ENCODE data around the gene SPINT2.
"Not testable (repeated sequence)": the region's sequence is repeated elsewhere in the genome, so short reads cannot be mapped to it uniquely, and the experiment has no call there.

SPINT2 gene

DNA sequence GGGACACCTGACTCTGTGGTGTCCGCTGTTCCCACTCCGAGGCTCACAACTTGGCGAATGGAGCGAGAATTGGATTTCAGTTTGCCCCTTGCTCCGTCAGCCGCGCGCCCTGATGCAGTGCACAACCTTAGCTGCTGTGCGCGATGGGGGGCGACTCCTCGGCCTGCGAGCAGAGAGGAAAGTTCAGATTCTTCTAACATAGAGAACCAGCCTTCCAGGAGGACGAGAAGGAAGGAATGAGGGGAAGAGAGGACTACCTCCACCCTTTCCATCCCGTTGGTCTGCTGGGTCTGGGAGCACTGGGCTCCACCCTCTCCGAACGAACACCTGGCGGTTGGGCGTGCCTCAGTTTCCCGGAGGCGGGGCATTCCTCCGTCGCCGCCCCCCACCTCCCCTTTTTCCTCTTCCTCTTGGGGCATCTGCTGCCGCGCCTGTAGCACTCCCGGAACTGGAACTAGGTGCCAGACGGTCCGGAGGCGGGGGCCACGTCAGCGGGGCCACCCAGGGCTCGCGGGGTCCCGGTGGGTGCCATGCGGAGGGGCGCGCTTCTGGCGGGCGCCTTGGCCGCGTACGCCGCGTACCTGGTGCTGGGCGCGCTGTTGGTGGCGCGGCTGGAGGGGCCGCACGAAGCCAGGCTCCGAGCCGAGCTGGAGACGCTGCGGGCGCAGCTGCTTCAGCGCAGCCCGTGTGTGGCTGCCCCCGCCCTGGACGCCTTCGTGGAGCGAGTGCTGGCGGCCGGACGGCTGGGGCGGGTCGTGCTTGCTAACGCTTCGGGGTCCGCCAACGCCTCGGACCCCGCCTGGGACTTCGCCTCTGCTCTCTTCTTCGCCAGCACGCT, 55.3 kb downstream of the SPINT2 start, which contains the start of gene KCNK6:
TSS of gene KCNK6 (plus strand) at position 425 of the 838 bp plus-strand sequence. CDS start at position 531, 106 bp downstream.
- peak in 1 of 2 donors; percentile 37 for DNase-seq (ENCODE audit: low read depth in 1 of 2, low spot score in 1 of 2)

DNA sequence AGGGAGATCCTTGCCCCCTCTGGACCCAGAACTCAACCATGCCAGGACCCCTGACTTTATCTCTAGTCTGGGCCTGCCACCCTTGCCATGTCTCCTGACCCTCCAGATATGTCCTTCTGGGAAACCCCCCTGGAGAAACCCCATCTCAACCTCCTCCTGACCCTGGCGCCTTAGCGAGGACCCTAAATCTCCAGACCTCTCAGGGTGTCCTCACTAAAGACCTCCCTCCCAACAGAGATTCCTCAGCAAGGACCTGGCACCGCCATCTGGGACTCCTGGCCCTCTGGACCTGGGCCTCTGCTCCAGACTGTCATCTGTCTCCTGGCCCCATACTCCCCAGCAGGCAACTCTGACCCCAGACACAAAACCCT, 56.6 kb downstream of the SPINT2 start:
- no peak for DNase-seq (ENCODE audit: low read depth in 1 of 2, low spot score in 1 of 2)

DNA sequence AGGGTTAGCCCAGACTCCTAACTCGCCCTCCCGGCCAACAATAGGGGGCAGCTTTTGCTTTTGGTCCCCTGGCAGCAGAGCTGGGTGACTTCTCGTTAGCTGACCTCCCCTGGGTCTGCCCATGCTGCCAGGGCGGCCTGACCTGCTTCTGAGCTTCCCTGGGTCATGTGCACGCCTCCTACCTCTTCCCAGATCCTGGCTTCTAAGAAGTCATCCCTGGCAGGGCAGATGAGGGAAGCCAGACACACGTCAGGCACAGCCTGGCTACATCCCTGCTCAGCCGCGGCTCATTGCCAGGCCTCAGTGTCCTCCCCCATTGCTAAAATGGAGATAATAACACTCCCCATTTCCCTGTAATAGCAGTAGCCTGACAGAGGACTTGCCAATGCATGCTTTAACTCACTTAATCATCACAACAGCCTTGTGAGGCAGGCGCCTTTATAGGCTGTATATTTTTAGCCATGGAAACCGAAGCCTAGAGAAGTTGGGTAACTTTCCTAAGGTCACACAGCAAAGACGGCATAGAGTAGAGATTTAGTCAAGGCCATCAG, 57.3 kb downstream of the SPINT2 start:
- no peak for DNase-seq (ENCODE audit: low read depth in 1 of 2, low spot score in 1 of 2)

DNA sequence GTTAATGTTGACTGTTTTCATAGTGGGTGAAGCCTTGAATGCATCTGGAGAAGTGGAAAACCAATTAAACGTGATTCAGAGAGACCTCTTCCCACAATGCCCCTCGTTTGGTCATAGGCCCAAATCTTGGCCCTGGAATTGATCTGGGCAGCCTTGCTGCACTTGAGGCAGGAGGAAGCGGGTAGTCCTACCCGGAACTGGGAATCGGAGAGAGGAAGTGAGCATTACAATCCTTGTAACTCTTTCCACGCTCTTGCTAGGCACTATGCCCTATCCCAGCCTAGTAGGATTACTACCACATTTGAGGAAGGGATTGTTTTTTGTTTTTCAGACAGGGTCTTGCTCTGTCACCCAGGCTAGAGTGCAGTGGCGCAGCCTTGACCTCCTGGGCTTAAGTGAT, 58.9 kb downstream of the SPINT2 start:
- no peak for DNase-seq (ENCODE audit: low read depth in 1 of 2, low spot score in 1 of 2)

DNA sequence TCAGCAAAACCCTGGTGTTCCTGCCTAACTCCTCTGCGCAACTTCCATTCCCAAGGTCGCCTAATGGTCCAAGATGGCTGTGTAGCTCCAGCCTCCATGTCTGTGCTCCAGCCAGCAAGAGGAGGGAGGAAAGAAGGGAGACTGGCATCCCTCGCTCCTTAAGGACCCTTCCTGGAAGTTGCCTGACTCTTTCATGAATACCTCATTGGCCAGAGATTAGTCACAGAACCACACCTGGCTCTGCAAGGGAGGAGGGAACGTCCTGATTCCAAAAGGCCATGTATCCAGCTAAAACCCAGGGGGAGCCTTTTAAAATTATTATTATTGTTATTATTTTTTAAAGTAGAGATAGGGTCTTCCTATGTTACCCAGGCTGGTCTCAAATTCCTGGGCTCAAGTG, 60.1 kb downstream of the SPINT2 start:
- no peak for DNase-seq (ENCODE audit: low read depth in 1 of 2, low spot score in 1 of 2)

DNA sequence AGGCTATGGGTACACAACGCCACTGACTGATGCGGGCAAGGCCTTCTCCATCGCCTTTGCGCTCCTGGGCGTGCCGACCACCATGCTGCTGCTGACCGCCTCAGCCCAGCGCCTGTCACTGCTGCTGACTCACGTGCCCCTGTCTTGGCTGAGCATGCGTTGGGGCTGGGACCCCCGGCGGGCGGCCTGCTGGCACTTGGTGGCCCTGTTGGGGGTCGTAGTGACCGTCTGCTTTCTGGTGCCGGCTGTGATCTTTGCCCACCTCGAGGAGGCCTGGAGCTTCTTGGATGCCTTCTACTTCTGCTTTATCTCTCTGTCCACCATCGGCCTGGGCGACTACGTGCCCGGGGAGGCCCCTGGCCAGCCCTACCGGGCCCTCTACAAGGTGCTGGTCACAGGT, 62.2 kb downstream of the SPINT2 start:
- no peak for DNase-seq (ENCODE audit: low read depth in 1 of 2, low spot score in 1 of 2)

DNA sequence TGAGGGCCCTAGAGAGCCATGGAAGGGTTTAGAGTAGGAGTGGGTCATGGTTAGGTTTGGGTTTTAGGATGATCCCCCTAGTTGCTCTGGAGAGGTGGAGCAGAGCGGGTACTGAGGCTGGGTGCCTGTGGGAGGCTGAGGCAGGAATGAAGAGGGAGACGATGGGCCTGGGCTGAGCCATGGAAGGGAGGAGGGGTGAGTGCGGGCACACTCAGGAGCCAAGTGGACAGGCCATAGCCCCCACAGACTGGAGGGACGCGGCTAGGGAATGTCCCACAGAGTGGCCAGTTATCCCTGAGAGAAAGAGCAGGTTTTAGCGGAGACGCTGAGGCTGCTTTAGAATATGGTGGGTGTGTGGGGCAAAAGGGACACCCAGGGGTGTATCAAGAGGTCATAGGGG, 65.3 kb downstream of the SPINT2 start:
- DNase-seq (ENCODE audit: low read depth in 1 of 2, low spot score in 1 of 2) = no peak

DNA sequence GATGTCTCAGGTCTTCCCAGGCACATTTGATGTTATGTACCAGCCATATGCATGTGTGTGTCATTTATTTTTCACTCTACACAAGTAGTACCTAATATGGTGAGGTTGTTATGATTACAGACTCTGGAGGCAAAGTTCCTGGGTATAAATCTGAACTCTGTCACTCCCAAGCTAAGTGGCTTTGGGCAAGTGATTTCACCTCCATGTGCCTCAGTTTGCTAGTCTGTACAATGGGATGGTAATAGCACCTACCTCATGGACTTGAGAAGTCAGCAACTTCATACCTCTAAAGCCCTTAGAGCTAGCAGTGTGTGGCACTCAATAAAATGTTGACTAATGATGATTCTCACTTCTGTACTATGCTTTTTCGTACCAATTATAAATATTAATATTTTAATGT, 67.4 kb downstream of the SPINT2 start:
- no peak for DNase-seq (ENCODE audit: low read depth in 1 of 2, low spot score in 1 of 2)

DNA sequence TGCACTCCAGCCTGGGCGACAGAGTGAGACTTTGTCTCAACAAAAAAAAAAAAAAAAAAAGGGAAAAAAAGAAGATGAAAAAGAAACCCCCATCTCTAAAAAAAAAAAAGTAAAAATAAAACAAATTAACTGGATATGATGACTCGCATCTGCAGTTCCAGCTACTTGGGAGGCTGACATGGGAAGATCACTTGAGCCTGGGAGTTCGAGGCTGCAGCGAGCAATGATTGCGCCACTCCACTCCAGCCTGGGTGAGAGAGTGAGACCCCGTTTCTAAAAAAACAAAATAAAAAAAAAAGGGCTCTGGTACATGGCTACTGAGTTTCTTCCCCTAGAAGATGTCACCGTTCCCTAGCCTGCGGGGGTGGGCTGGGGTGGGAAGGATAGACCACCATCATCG, 68.9 kb downstream of the SPINT2 start:
- no peak for DNase-seq (ENCODE audit: low read depth in 1 of 2, low spot score in 1 of 2)

DNA sequence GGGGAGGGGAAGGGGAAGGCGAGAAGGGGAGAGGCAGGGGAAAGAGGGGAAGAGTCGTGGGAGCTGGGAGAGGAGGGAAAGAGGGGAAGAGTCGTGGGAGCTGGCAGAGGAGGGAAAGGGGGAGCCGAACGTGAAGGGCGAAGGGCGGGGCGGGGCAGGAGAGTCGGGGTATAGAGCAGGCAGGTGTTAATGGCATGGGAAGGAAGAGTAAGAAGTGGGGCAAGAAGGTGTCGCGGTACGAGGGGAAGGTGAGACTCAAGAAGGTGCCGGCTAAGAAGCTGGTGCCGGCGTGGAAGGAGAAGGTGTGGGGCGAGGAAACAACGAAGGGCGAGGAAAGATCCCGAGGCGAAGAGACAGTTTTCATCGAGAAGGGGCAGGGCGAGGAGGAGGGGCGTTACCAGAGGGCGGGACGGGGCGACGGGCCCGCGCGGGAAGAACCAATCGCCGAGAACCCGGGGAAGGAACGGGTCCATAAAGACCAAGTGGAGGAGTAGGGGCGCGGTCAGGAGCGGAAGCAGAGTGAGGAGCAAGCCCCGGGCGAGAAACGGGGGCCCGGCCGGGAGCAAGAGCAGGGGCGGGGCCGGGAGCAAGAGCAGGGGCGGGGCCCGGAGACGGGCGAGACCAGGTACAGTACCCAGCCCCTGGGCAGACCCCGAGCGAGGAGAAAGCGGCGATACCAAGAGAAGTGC, 71.7 kb downstream of the SPINT2 start:
- DNase-seq (ENCODE audit: low read depth in 1 of 2, low spot score in 1 of 2) = peak; percentile 84 to 87

DNA sequence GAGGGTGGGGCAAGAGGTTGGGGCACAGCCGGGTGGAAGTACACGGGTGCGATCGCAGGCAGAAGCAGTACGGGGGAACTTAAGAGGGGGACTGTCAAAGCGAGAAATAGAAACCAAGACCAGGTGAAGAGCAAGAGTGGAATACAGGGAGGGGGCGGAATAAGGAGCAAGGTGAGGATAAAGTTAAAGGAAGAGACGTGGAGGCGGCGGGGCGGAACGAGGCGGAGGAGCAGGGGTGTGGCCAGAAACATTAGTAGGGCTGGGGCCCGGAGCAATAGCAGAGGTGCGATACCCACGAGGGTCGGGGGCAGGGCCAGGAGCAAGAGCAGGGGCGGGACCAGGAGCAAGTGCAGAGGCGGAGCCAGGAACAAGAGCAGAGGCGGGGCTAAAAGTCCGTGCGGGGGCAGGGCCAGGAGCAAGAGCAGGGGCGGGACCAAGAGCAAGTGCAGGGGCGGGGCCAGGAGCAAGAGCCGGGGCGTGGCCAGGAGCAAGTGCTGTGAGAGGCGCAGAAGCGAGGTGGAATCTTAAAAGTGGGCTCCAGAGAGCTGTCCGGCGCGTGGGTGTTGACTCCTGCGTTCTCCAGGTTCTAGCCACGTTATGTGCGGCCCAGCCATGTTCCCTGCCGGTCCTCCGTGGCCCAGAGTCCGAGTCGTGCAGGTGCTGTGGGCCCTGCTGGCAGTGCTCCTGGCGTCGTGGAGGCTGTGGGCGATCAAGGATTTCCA, 72.4 kb downstream of the SPINT2 start:
- peak; percentile 87 to 92 for DNase-seq (ENCODE audit: low read depth in 1 of 2, low spot score in 1 of 2)

DNA sequence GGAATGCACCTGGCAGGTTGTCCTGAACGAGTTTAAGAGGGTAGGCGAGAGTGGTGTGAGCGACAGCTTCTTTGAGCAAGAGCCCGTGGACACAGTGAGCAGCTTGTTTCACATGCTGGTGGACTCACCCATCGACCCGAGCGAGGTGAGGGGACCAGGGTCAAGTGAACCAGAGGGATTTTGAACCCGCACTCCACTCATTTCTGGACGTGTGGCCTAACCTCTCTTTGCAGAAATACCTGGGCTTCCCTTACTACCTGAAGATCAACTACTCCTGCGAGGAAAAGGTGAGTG, 72.9 kb downstream of the SPINT2 start:
- DNase-seq (ENCODE audit: low read depth in 1 of 2, low spot score in 1 of 2) = no peak

DNA sequence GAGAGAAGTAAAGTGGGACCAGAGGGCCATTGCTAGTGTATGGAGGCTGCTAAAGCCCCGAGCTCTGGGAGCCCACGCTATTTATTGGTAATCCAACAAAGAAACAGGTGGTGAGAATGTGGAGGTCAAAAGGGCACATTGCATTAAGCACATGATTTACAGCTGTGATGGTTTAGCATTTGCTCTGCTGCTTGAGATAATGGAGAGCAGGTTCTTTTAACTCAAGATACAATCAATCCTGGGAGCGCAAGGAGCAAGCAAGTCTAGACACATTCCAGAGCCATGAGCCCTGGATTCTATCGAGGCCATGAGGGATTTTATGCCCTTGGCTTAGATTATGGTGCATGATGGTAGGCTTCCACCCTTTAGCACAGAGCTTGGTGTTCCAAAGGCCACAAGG, 74.6 kb downstream of the SPINT2 start:
- DNase-seq (ENCODE audit: low read depth in 1 of 2, low spot score in 1 of 2) = not testable (repeated sequence)

DNA sequence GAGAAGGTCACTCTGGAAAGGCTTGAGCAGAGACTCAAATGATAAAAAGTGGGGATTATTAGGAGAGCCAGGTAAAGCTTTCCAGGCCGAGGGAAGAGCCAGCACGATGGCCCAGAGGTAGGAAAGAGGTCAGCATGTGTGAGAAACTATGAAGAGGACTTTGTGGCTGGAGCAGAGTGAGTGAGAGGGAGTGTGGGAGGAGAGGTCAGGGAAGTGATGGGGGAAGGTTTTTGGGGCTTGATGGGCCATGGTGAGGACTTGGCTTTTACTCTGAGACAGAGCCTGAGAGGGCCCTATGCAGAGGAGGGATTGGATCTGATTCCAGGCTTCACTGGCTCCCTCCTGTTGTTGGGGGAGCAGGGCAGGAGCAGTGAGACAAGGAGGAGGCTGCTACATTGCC, 76.6 kb downstream of the SPINT2 start:
- no peak for DNase-seq (ENCODE audit: low read depth in 1 of 2, low spot score in 1 of 2)

Data from stimulated activated CD4-positive, alpha-beta T cell treated with anti-CD3 and anti-CD28 coated beads, Interleukin-15, amount 100 ng/mL, for 1 hour (primary cell).